Mucosa of descending colon (tissue), 3 donors: ENCODE measurements around the gene PLIN5. TPM values are rescaled to one million over a fixed set of nuclear protein-coding genes. Genes with fewer than 3 reads are reported as not detected.
A peak's percentile ranks its signal among the peaks of the same experiment; 100 is the strongest.

Experiments
- ATAC-seq: fragments of 200-7000 bp; cut with Tn5 transposase; one replicate; pipeline ENCODE4 v1.9.1; 2020; ENCODE audit warnings: mild to moderate bottlenecking, moderate library complexity
- DNase-seq, 3 donors: peaks; one replicate each; pipeline ENCODE4 v3.0.0-alpha.2; 2020
- H3K36me3 ChIP-seq: fragments of 200-600 bp; one replicate; pipeline ENCODE4 v1.8.0; 2021; ENCODE audit warnings: low read depth, mild to moderate bottlenecking
- H3K4me1 ChIP-seq: fragments of 200-600 bp; one replicate; pipeline ENCODE4 v1.8.0; 2021; ENCODE audit warnings: low read depth, mild to moderate bottlenecking
- H3K4me3 ChIP-seq: fragments of 200-600 bp; one replicate; pipeline ENCODE4 v1.8.0; 2021; ENCODE audit warnings: mild to moderate bottlenecking
- H3K9me3 ChIP-seq: fragments of 200-600 bp; one replicate; pipeline ENCODE4 v1.8.0; 2021; ENCODE audit warnings: mild to moderate bottlenecking
- intact Hi-C, 2 donors: fragments of 100-400 bp; cut with DNase I in 1 of 2; cut with micrococcal nuclease in 1 of 2; formaldehyde crosslinking; loops; one replicate each; pipeline versions ENCODE4 v1.11.0 to v1.11.1; 2022; cut with DNase I, micrococcal nuclease
- total RNA-seq, 3 donors: library from RNA; stranded (reverse); fragmentation: NEBNext Ultra II Directional in 2 of 3; extraction: Animal tissue kit (Norgen Biotek cat#: 25700) in 2 of 3; gene quantifications; one replicate each; pipeline versions ENCODE4 v1.2.1 to v1.2.4, GENCODE V29; 2021 to 2023
- TF ChIP-seq, protein P1 (sequence below): fragments of 200-600 bp; IDR thresholded peaks from one replicate; pipeline ENCODE4 v1.8.0; 2022; ENCODE audit warnings: antibody characterized with exemption, mild to moderate bottlenecking
- donor health status: DM: no; HTN: no; CAD: no; lungs with moderate emphysema.
- donor health status: DM: no; HTN: no; CAD: no.
- donor health status: DM: no; HTN: yes; CAD: no.

The PLIN5 gene
- total RNA-seq, 3 donors from 2014 or later, result 3.2 to 6.7 (median 4.5) TPM

DNA sequence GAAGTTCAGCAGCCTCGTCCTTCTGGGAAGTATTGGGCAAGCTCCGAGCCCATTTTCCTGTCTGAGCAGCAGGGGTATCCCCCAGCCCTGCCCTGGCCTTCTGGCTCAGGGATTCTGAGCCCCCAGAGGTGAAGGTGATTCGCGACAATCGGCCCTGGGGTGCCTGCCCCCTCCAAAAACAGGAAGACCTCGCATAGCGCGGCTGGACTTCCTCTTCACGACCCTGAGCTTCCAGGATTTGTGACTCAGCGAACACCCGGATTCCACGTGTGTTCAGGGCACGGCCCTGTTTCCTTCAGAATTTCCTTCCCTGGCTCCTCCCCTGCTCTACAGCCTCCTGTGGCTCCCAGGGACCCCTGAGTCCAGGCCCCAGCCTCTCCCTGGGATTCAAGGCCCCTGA is 24.5 kb upstream of the PLIN5 start, which contains the start of gene SEMA6B:
SEMA6B (minus strand) TSS at position 116 of the 400 bp plus-strand sequence. CDS start 1,227 bp downstream, outside the sequence.
- ATAC-seq (no peak), DNase-seq (peak in 1 of 3 donors; percentile 39)
- Histone ChIP-seq H3K36me3 (no peaks in the 10 kb centered on the region), H3K4me3 (no peak within 1 kb of the TSS), H3K9me3 (no peaks in the 10 kb centered on the region), H3K4me1 (no peaks in the 10 kb centered on the region)
- intact Hi-C loops, result no loop called here
- TF ChIP-seq, protein P1, sequence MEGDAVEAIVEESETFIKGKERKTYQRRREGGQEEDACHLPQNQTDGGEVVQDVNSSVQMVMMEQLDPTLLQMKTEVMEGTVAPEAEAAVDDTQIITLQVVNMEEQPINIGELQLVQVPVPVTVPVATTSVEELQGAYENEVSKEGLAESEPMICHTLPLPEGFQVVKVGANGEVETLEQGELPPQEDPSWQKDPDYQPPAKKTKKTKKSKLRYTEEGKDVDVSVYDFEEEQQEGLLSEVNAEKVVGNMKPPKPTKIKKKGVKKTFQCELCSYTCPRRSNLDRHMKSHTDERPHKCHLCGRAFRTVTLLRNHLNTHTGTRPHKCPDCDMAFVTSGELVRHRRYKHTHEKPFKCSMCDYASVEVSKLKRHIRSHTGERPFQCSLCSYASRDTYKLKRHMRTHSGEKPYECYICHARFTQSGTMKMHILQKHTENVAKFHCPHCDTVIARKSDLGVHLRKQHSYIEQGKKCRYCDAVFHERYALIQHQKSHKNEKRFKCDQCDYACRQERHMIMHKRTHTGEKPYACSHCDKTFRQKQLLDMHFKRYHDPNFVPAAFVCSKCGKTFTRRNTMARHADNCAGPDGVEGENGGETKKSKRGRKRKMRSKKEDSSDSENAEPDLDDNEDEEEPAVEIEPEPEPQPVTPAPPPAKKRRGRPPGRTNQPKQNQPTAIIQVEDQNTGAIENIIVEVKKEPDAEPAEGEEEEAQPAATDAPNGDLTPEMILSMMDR, result no peak

DNA sequence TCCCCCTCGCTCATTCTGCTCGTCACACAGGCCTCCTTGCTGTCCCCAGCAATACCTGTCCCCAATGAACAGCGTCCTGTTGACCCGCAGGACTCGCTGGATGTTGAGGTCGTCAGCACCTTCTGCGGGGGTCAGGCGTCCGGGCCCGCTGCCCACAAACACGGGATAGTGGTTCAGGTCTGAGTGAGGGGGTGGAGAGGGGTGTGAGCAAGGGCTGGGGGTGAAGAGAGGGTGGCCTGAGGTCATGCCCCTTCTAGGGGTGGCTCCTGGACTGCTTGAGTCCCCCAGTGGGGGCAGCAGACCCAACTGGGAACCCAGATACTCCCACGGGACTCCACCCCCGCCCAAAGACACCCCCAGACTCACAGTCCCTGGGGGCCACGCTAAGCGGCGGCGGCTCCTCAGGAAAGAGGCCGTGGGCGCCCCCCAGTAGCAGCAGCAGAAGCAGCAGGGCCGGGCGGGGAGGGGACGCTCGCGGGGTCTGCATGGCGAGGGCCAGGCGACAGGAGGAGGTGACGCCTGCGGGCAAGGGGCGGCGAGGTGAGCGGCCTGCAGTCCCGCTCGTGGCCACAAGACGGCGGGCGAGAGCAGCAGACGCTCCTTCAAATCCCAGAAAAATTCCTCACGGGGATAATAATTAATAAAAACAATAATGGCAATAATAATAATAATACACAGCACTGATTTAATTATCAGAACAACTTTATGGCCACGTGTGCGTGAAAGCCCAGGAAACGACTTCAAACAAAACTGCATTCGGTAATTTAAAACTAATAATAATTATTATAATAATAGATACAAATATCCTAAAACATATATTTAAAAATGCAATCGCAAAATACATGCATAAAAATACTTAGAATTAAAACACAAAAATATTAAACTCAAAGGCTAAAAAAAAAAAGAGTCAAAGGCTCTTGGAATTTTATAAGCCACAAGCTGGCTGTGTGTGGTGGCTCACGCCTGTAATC is 23.2 kb upstream of the PLIN5 start:
- peak in 1 of 3 donors; percentile 49 for DNase-seq
- H3K4me3 ChIP-seq, result no peak overlapping the region
- peak; percentile 35 for ATAC-seq
- no peaks in the 10 kb centered on the region for H3K36me3 ChIP-seq
- H3K4me1 ChIP-seq, result no peaks in the 10 kb centered on the region
- TF ChIP-seq, protein P1, result peak; percentile 99
- no peaks in the 10 kb centered on the region for H3K9me3 ChIP-seq
- intact Hi-C loops, result no loop called here

DNA sequence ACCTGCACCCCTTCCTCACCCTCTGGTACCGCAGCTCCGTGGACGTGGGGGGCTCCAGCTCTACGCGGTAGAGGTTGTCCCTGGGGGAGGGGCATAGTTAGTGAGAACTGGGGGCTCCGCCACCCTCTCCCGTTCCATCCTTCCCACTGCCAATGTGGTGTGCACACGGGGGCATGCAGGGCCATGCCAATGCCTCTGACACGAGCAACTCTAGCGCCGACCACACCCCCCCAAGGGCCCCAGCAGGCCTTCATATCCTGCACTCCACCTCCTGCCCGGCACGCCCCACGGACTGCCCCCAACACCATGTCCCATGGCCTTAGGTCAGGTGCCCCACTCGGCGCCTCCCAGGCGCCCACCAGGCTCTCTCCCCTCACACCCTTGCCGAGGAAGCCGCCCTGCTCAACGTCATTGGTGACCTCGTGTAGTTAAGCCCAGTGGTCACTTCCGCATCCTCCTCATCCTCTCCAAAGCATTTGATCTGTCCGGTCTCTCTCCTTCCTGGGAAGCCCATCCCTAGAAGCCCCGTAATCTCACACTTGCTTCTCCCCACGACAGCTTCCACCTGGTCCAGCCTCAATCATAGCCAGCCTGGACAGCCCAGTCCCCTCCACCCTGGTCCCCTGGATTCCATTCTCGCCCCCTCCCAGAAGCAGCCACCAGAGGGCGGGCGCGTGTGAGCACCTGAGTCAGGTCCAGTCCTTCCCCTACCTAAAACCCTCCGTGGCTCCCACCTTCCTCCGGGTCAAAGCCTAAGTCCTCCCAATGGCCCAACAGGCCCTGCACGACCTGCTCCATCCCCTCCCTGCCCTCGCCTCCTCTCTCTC is 22.3 kb upstream of the PLIN5 start:
- Histone ChIP-seq H3K4me1 (no peaks in the 10 kb centered on the region), H3K4me3 (no peak overlapping the region), H3K9me3 (no peaks in the 10 kb centered on the region), H3K36me3 (no peaks in the 10 kb centered on the region)
- intact Hi-C loops, result no loop called here
- DNase-seq (no peak), ATAC-seq (no peak)
- TF ChIP-seq, protein P1, result no peak

DNA sequence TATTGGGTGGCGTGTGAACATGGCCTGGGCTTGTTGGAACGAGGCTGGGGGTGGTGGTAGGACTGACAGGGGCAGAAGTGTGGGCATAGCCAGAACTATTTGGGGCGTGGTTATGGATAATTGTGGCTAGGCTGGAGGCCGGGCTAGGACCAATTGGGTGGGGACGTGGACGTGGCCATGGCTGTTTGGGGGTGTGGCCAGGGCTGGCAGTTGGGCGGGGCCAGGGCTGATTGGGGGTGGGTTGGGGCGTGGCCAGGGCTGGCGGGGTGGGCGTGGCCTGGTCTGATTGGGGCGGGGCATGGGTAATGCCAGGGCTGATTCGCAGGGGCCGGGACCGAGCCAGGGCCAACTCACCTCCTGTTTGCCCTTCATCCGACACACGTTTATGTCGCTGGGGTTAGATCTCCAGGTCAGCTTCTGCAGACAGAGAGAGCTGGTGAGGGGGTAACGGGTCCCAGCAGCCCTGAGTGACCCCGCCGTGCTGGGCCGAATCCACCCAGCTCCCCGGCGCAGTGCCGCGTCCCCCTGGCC is 21.6 kb upstream of the PLIN5 start:
- intact Hi-C loops, result no loop called here
- Histone ChIP-seq H3K4me1 (no peaks in the 10 kb centered on the region), H3K4me3 (no peak overlapping the region), H3K36me3 (no peaks in the 10 kb centered on the region), H3K9me3 (no peaks in the 10 kb centered on the region)
- TF ChIP-seq, protein P1, result no peak
- DNase-seq (peak; percentile 46 to 76 (median 61)), ATAC-seq (peak; percentile 87)
